Astrocyte (in vitro differentiated cells and primary cell): ENCODE data around the gene TXNDC17. TPM values are rescaled to one million over a fixed set of nuclear protein-coding genes. Genes with fewer than 3 reads are reported as not detected.

Experiments used
- DNase-seq: peaks from one replicate; pipeline ENCODE4 v3.0.0-alpha.2; 2010; ENCODE audit warnings: low read depth
- FAIRE-seq: peaks from 2 replicates; lab custom pipeline; 2011; peaks lifted over from hg19 to GRCh38; lab: Jason Lieb, UNC
- H2AFZ ChIP-seq: 2 replicates; pipeline ENCODE4 v1.6.0; 2012; ENCODE audit warnings: low read depth, low read length, inconsistent platforms
- H3K27ac ChIP-seq: 2 replicates; pipeline ENCODE4 v1.5.1; 2011; ENCODE audit warnings: low read depth, low read length, inconsistent platforms
- H3K27me3 ChIP-seq: 2 replicates; pipeline ENCODE4 v1.6.0; 2011; ENCODE audit warnings: low read length, inconsistent platforms; ENCODE audit not compliant: insufficient read depth
- H3K36me3 ChIP-seq: 2 replicates; pipeline ENCODE4 v1.5.1; 2011; ENCODE audit warnings: low read length, inconsistent platforms; ENCODE audit not compliant: insufficient read depth
- H3K4me1 ChIP-seq: 2 replicates; pipeline ENCODE4 v1.5.1; 2011; ENCODE audit warnings: low read length, inconsistent platforms; ENCODE audit not compliant: insufficient read depth
- H3K4me2 ChIP-seq: 2 replicates; pipeline ENCODE4 v1.6.0; 2012; ENCODE audit warnings: low read length, inconsistent platforms
- H3K4me3 ChIP-seq: 2 replicates; pipeline ENCODE4 v1.5.1; 2011; ENCODE audit warnings: low read depth, mild to moderate bottlenecking, low read length, inconsistent platforms; ENCODE audit not compliant: insufficient read depth
- H3K79me2 ChIP-seq: 2 replicates; pipeline ENCODE4 v1.6.0; 2012; ENCODE audit warnings: mild to moderate bottlenecking, low read length, inconsistent platforms; ENCODE audit not compliant: insufficient read depth
- H3K9ac ChIP-seq: 2 replicates; pipeline ENCODE4 v1.6.0; 2012; ENCODE audit warnings: mild to moderate bottlenecking, low read length, inconsistent platforms
- H3K9me3 ChIP-seq: 2 replicates; pipeline ENCODE4 v1.5.1; 2012; ENCODE audit warnings: low read depth, mild to moderate bottlenecking, low read length, inconsistent platforms; ENCODE audit not compliant: insufficient read depth
- H4K20me1 ChIP-seq: 2 replicates; pipeline ENCODE4 v1.6.0; 2012; ENCODE audit warnings: low read length, inconsistent platforms; ENCODE audit not compliant: insufficient read depth
- H3K27ac Mint-ChIP-seq: one replicate; pipeline ENCODE4 v1.8.0; 2021; ENCODE audit warnings: mild to moderate bottlenecking, mixed read lengths; ENCODE audit not compliant: unreplicated experiment
- H3K27me3 Mint-ChIP-seq: one replicate; pipeline ENCODE4 v1.8.0; 2021; ENCODE audit warnings: low read depth, mixed read lengths; ENCODE audit not compliant: unreplicated experiment
- H3K36me3 Mint-ChIP-seq: one replicate; pipeline ENCODE4 v1.8.0; 2021; ENCODE audit warnings: low read depth, mixed read lengths; ENCODE audit not compliant: unreplicated experiment
- H3K4me1 Mint-ChIP-seq: one replicate; pipeline ENCODE4 v1.8.0; 2021; ENCODE audit warnings: low read depth, mixed read lengths; ENCODE audit not compliant: unreplicated experiment
- H3K4me3 Mint-ChIP-seq: one replicate; pipeline ENCODE4 v1.8.0; 2021; ENCODE audit warnings: mild to moderate bottlenecking, moderate library complexity, mixed read lengths; ENCODE audit not compliant: unreplicated experiment
- H3K9me3 Mint-ChIP-seq: one replicate; pipeline ENCODE4 v1.8.0; 2021; ENCODE audit warnings: mild to moderate bottlenecking, mixed read lengths; ENCODE audit not compliant: unreplicated experiment
- EZH2 ChIP-seq: IDR thresholded peaks from 2 replicates; pipeline ENCODE4 v1.6.1; 2012; ENCODE audit warnings: mild to moderate bottlenecking, low read length, inconsistent platforms; ENCODE audit not compliant: insufficient read depth
- total RNA-seq: library from RNA; stranded (reverse); gene quantifications from 2 replicates; pipeline ENCODE4 v1.2.1, GENCODE V29; 2021
- TF ChIP-seq, protein P1 (sequence below): IDR thresholded peaks from 2 replicates; pipeline ENCODE4 v1.5.1; 2011; ENCODE audit warnings: low read depth, mild to moderate bottlenecking, inconsistent platforms, low read length, moderate library complexity; ENCODE audit not compliant: insufficient read depth

TXNDC17 gene
- total RNA-seq, 1 donor from 2014 or later, result 158 TPM

DNA sequence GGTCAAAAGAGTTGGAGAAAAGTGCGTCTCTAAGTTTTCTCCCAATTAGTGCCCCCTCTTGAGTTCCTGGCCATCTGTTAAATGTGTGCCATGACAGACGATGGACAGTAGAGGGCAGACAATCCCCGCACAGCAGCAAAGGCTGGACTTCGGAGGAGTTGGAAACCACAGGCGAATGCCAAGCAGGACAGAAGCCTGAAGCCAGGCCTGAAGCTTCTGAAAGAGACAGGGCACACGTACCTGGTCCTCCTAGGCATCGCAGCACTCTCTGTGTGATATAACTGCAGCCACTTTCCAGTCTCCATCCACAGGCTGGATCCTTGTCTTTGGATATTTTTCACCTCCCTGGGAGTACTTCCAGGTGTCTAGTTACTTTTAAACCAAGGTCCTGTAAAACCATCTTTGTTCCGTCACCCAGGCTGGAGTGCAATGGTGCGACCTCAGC is 25.2 kb downstream of the TXNDC17 start:
- Histone ChIP-seq H2AFZ (no peak overlapping the region), H3K36me3 (no peaks in the 10 kb centered on the region), H3K9ac (no peak overlapping the region), H3K4me1 (no peaks in the 10 kb centered on the region), H3K27me3 (peaks cover 26% of the 10 kb centered on the region), H3K27ac (no peak overlapping the region), H3K9me3 (no peaks in the 10 kb centered on the region), H4K20me1 (no peaks in the 10 kb centered on the region), H3K4me2 (no peak overlapping the region), H3K4me3 (no peak overlapping the region), H3K79me2 (no peaks in the 10 kb centered on the region)
- DNase-seq (peak; percentile 60), FAIRE-seq (peak; percentile 62)
- peaks cover 39% of the 10 kb centered on the region for H3K27me3 Mint-ChIP-seq
- no peaks in the 10 kb centered on the region for H3K36me3 Mint-ChIP-seq
- no peak overlapping the region for H3K27ac Mint-ChIP-seq
- no peaks in the 10 kb centered on the region for H3K4me1 Mint-ChIP-seq
- H3K9me3 Mint-ChIP-seq, result peaks cover 2% of the 10 kb centered on the region
- TF ChIP-seq EZH2, result no peak
- TF ChIP-seq, protein P1, sequence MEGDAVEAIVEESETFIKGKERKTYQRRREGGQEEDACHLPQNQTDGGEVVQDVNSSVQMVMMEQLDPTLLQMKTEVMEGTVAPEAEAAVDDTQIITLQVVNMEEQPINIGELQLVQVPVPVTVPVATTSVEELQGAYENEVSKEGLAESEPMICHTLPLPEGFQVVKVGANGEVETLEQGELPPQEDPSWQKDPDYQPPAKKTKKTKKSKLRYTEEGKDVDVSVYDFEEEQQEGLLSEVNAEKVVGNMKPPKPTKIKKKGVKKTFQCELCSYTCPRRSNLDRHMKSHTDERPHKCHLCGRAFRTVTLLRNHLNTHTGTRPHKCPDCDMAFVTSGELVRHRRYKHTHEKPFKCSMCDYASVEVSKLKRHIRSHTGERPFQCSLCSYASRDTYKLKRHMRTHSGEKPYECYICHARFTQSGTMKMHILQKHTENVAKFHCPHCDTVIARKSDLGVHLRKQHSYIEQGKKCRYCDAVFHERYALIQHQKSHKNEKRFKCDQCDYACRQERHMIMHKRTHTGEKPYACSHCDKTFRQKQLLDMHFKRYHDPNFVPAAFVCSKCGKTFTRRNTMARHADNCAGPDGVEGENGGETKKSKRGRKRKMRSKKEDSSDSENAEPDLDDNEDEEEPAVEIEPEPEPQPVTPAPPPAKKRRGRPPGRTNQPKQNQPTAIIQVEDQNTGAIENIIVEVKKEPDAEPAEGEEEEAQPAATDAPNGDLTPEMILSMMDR, result peak; percentile 94
- no peak overlapping the region for H3K4me3 Mint-ChIP-seq

DNA sequence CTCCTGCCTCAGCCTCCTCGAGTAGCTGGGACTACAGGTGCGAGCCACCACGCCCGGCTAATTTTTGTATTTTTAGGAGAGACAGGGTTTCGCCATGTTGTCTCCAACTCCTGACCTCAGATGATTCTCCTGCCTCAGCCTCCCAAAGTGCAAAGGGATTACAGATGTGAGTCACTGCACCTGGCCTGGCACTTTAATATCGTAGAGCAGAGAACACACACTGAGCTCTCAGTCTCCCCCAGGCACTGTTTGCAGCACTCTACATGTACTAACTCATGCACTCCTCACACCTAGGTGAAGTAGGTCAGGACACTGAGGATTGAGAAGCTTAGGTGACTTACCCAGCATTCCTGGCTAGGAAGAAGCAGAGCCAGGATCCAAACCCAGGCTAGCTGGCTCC is 25.7 kb downstream of the TXNDC17 start:
- H3K9ac ChIP-seq, result no peak overlapping the region

DNA sequence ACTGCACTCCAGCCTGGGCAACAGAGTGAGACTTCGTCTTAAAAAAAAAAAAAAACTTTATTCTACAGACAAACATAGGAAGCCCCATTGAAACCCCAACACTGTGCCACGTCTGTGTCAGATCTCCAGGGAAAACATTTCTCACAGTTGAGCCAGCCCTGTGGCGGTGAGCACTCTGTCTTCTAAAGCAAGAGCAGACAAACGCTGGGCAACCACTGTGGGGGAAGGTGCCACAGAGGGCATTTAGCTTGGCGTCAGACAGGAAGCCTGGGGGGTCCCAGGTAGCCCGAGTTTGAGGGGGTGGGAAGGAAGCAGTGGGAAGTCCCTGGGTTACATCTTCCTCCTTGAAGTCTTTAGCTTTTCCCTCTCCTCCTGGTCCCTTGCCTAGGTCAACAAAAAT is 26.7 kb downstream of the TXNDC17 start:
- peaks cover 28% of the 10 kb centered on the region for H3K27me3 Mint-ChIP-seq
- TF ChIP-seq, protein P1, result no peak
- TF ChIP-seq EZH2, result no peak
- H3K79me2 ChIP-seq, result no peaks in the 10 kb centered on the region
- DNase-seq (no peak), FAIRE-seq (no peak)
- H3K27ac Mint-ChIP-seq, result no peak overlapping the region
- no peaks in the 10 kb centered on the region for H3K4me1 Mint-ChIP-seq
- peaks cover 2% of the 10 kb centered on the region for H3K9me3 Mint-ChIP-seq
- no peak overlapping the region for H3K4me3 ChIP-seq
- no peak overlapping the region for H3K9ac ChIP-seq
- H3K4me1 ChIP-seq, result no peaks in the 10 kb centered on the region
- no peak overlapping the region for H3K27ac ChIP-seq
- H3K36me3 Mint-ChIP-seq, result no peaks in the 10 kb centered on the region
- no peaks in the 10 kb centered on the region for H3K36me3 ChIP-seq
- H3K4me2 ChIP-seq, result no peak overlapping the region
- no peak overlapping the region for H3K4me3 Mint-ChIP-seq
- H3K27me3 ChIP-seq, result peaks cover 17% of the 10 kb centered on the region
- H2AFZ ChIP-seq, result no peak overlapping the region
- no peaks in the 10 kb centered on the region for H4K20me1 ChIP-seq
- H3K9me3 ChIP-seq, result no peaks in the 10 kb centered on the region

More for the DNA sequence above, 25.7 kb downstream of the TXNDC17 start:
- H3K4me2 ChIP-seq, result no peak overlapping the region
- Mint-ChIP-seq H3K4me1 (no peaks in the 10 kb centered on the region), H3K27ac (no peak overlapping the region), H3K27me3 (peaks cover 35% of the 10 kb centered on the region), H3K4me3 (no peak overlapping the region), H3K36me3 (no peaks in the 10 kb centered on the region), H3K9me3 (peaks cover 2% of the 10 kb centered on the region)
- H3K4me3 ChIP-seq, result no peak overlapping the region
- H3K79me2 ChIP-seq, result no peaks in the 10 kb centered on the region
- FAIRE-seq (no peak), DNase-seq (no peak)
- no peak for TF ChIP-seq EZH2
- TF ChIP-seq, protein P1, result no peak
- H4K20me1 ChIP-seq, result no peaks in the 10 kb centered on the region
- no peaks in the 10 kb centered on the region for H3K36me3 ChIP-seq
- no peaks in the 10 kb centered on the region for H3K9me3 ChIP-seq
- no peak overlapping the region for H3K27ac ChIP-seq
- H2AFZ ChIP-seq, result no peak overlapping the region
- no peaks in the 10 kb centered on the region for H3K4me1 ChIP-seq
- peaks cover 22% of the 10 kb centered on the region for H3K27me3 ChIP-seq
